ENCODE results near the gene PTPRG.
"Not testable (repeated sequence)": the region's sequence is repeated elsewhere in the genome, so short reads cannot be mapped to it uniquely, and the experiment has no call there.

Gene PTPRG

GRCh38 chr3:61561374-61562041 is at the start of gene PTPRG:
Gene PTPRG (plus strand): TSS chr3:61561571. CDS start chr3:61562288, 717 bp downstream.
- no peak for FAIRE-seq

GRCh38 chr3:61518590-61518989 is 42.8 kb upstream of the PTPRG start:
- FAIRE-seq = no peak

- no peak for FAIRE-seq
These were observed 40.3 kb upstream of the PTPRG start for GRCh38 chr3:61520966-61521628.

DNA sequence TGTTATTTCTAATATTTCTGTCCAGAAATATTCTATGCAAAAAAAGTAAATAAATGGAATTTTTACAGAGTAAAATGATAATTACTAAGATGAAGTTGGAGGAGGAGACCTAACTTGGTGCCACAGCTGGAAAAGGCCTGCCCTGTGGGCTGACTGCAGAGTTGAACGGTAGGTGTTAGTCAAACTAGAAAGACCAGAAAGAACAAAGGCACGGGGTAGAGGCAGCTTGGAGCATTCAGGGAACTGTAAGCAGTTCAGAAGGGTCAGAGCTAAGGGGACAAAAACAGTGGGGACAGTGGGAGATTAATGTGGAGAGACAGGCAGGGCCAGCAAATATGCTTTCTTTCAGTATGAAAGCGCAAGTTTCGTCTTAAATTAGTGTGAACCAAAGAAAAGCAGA is 39.3 kb upstream of the PTPRG start:
- no peak for FAIRE-seq

GRCh38 chr3:61522626-61523025 is 38.7 kb upstream of the PTPRG start:
- no peak for FAIRE-seq

GRCh38 chr3:61524933-61525332 is 36.4 kb upstream of the PTPRG start:
- FAIRE-seq = no peak

- FAIRE-seq = no peak
These were observed 35.1 kb upstream of the PTPRG start for GRCh38 chr3:61526308-61526707.

DNA sequence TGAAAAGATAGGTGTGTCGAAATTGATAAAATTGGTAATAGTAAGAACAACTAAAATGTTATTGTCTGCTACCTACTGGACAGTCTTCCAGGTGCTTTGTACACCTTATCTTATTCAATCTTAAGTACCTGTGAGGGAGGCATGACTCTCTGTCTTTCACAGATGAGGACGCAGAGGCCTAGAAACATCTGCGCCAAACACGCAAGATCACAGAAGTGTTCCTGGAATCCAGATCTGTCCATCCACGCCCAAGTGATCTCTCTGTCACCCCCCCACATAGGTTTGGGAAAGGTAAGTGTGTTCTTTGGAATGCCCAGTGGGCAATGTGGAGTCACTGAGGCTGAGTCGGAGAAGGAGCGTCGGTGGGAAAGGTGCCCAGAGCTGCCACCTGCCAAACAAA is 34.4 kb upstream of the PTPRG start:
- no peak for FAIRE-seq

GRCh38 chr3:61530355-61530754 is 31.0 kb upstream of the PTPRG start:
- no peak for FAIRE-seq

DNA sequence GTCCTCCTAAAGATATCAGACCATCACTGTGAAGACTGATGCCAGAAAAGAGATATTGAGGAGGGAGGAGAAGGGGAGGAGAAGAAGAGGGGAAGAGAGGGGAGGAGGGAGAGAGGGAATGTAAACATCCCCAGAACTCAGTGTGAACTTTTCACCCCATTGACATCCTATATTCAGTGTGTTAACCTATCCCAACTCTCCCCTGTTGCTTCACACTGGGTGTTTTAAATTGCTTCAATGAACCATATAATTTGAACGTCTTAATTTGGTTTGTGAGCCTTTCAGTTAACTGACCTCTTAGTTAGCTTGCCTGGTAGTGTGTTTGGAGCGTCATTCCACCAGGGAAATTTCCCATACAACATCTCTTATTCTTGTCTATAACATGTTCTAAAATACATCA is 29.8 kb upstream of the PTPRG start:
- FAIRE-seq = no peak

GRCh38 chr3:61532739-61533500 is 28.5 kb upstream of the PTPRG start:
- FAIRE-seq = no peak

GRCh38 chr3:61535826-61536225 is 25.5 kb upstream of the PTPRG start:
- FAIRE-seq = no peak

DNA sequence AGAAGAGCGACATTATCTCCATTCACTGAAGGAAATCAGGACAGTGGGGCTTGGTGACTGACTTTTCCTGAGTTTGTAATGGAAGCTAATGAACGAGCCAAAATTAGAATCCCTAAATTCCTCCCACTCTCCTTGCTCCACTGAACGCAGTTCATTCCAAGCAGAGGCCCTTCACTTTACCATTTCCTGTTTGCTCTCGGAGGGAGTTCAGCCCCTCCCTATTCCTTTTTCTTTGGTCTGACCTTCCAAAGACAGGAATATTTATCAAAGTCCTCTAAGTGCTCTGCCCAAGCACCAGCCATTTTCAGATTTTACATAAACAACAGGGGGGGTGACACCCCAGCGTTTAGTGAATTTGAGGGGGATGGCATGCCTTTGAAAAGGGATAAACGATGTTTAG is 24.0 kb upstream of the PTPRG start:
- FAIRE-seq = no peak

DNA sequence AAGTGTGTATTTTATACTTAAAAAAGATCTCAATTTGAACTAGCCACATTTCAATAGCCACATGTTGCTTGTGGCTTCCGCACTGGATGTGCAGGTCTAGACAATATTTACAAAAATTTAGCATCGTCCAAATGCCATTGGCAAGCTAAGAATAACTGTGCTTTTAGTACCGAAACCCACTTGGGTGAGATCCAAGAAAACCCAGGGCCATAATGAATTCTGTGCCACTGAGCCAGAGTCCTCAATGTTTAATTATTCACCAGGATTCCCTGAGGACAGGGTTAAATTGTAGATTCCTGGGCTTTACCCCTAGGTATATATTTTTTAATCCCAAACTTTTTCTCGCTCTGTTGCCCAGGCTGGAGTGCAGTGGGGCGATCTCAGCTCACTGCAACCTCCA is 22.9 kb upstream of the PTPRG start:
- FAIRE-seq = no peak

DNA sequence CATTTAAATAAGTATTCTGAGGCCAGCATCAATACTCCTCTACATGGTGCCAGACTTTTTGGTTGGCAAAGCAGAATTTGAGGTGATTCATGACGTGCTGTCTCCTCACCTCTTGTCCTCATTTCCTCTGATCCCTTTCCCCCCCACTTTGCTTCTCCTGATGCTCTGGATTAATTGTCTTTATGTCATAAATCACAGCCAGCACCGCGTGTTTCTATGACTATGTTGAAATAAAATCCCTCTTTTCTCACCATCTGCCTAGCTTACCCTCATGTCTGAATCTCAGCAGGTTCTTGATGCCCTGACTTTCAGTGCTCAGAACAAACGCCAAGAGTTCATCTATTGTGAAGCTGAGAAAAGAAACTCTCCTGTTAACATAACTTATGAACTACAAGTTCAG is 19.7 kb upstream of the PTPRG start:
- no peak for FAIRE-seq

GRCh38 chr3:61545716-61546115 is 15.7 kb upstream of the PTPRG start:
- no peak for FAIRE-seq

GRCh38 chr3:61547625-61548024 is 13.7 kb upstream of the PTPRG start:
- no peak for FAIRE-seq

- not testable (repeated sequence) for FAIRE-seq
These were observed 8.7 kb upstream of the PTPRG start for GRCh38 chr3:61552704-61553103.

- FAIRE-seq = no peak
These were observed 2.1 kb upstream of the PTPRG start for GRCh38 chr3:61559136-61559731.

DNA sequence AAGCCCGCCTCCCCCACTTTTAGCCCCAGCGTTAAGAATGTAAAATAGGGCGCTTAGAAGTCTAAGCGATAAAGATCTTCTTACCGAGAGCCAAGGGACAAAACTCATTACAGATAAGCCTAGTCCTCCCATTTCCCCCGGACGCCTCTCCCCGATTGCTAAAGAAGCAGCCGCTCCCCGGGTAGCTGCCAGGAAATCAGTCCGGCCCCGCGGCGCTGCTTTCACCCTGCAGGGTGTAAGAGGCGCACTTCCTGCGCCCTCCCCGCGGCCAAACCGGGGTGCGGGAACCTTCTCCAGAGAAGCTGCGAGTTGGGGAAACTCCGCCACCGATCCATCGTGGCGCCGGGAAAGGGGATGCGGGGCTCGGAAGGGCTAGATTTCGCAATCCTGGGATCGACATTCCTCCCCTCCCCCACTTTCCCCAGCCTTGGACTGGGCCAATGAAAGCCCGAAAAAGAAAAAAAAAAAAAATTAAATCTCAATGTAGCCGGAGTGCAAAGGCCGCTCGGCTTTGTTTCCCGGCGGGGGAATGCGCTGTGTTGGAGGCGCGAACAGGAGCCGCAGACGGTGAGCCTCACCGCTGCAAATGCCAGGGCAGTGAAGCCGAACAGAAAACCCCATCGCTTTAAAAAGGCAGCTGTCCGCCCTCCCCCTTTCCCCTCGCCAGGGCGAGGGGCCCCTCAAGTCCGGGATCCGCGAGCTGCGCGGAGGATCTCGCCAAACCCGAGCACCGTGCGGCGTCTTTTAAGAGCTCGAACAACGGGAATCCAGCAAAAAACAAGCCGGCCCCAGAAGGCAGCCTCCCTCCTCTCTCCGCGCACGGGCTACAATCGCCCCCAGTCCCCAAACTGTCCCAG is 626 bp upstream of the PTPRG start:
- no peak for FAIRE-seq

GRCh38 chr3:61562042-61562720 is 810 bp downstream of the PTPRG start:
- FAIRE-seq = no peak

DNA sequence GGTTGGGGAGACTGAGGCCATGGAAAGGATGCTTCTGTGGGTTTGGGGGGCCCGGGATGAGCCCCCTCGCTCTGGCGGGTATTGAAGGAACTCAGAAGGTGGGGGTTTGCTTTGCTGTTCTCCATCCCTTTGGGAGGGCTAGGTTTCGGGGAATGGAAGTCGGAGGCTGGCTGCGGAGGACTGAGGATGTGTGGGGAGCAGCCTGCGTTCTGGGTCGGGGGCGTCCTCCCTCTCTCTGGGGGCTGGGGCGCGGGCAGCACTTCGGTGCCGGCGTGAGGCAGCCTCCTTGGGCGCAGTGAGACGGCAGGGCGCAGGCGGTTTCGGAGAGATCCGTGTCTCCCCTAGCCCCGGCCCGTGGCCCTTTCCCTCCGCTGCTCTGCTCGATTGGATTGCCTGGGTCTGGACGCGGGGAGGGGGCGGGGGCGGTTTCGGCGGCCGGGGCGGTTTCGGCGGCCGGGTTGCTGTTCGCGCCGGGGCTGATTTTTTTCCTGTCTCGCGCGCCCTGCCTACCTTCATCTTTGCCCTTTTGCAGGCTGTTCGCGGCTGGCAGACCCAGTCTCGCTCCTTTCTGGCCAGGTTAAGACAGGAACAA is 1.4 kb downstream of the PTPRG start:
- no peak for FAIRE-seq
